ENCODE results near the gene OXNAD1. TPM values are rescaled to one million over a fixed set of nuclear protein-coding genes. Genes with fewer than 3 reads are reported as not detected.

OXNAD1 gene
- total RNA-seq, 1 experiment from 2014 or later = 12.1 TPM

DNA sequence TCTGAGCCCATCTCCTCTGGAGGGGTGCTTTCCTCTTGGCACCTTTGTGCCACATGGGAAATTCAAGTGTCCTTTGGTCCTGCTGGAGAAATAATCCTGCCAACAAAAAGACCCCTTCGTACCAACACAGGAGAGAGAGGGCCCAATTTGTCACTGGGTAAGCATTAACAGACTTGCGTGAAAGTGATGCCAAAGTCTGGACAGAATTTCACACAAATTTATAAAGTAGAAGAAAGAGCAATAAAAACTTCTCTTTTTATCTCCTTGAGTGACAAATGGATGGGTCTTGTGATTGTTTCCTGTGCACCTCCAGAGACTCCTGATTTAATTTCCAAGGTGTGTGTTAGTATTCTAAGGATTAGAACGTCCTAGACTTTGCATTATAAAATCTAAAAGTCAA is 15.1 kb upstream of the OXNAD1 start:
- no peak overlapping the region for H3K27ac ChIP-seq (ENCODE audit: low read depth, low read length)
- H3K9ac ChIP-seq (ENCODE audit: low read length) = no peak overlapping the region
- ChIA-PET RAD21 (ENCODE audit: low non-redundant PET in 1 of 2, low total read pairs in 2 of 2, uncharacterized antibody in 2 of 2, unreplicated experiment in 2 of 2) (no interaction called here), CTCF (no interaction called here), POLR2A (no interaction called here)
- intact Hi-C loops (cut with micrococcal nuclease) = loop anchor here (5.0 kb wide), 1 partner anchor 1048 kb away; no protein-coding TSS in a partner anchor
- H3K4me3 ChIP-seq (replicated peaks in 1 of 2; ENCODE audit: low read depth in 1 of 2, low read length in 2 of 2) = no peak overlapping the region
- no peaks in the 10 kb centered on the region for H3K9me3 ChIP-seq (ENCODE audit: control insufficient read depth in 1 of 2, insufficient read depth in 1 of 2, low read depth in 1 of 2, low read length in 2 of 2)
- H3K79me2 ChIP-seq (ENCODE audit: insufficient read depth, low read length) = no peaks in the 10 kb centered on the region
- BruUV-seq (replicated peaks) = no TSS peak
- H2AFZ ChIP-seq (ENCODE audit: low read depth, low read length, poor library complexity, severe bottlenecking) = no peak overlapping the region
- H4K20me1 ChIP-seq (ENCODE audit: insufficient read depth) = no peaks in the 10 kb centered on the region
- H3K27me3 ChIP-seq (ENCODE audit: insufficient read depth, low read length) = no peaks in the 10 kb centered on the region
- H3K4me1 ChIP-seq (ENCODE audit: control insufficient read depth in 1 of 2, insufficient read depth in 2 of 2, low read length in 2 of 2) = peaks cover 0 to 9% of the 10 kb centered on the region in 2 experiments; a peak in 1 of 4 replicates
- no peak for ATAC-seq
- no peak for TF ChIP-seq EGR1 (IDR thresholded peaks at IDR 0.05; ENCODE audit: low read depth)
- TF ChIP-seq YY1 (IDR thresholded peaks at IDR 0.05; ENCODE audit: extremely low read depth, insufficient replicate concordance, low read depth, low read length) = no peak
- TF ChIP-seq, protein P1, sequence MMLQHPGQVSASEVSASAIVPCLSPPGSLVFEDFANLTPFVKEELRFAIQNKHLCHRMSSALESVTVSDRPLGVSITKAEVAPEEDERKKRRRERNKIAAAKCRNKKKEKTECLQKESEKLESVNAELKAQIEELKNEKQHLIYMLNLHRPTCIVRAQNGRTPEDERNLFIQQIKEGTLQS (IDR thresholded peaks at IDR 0.05) = no peak
- no peak for TF ChIP-seq SP1 (IDR thresholded peaks at IDR 0.05; ENCODE audit: low read depth)
- TF ChIP-seq SRF (IDR thresholded peaks at IDR 0.05; ENCODE audit: low read depth) = no peak
- TF ChIP-seq, protein P2, sequence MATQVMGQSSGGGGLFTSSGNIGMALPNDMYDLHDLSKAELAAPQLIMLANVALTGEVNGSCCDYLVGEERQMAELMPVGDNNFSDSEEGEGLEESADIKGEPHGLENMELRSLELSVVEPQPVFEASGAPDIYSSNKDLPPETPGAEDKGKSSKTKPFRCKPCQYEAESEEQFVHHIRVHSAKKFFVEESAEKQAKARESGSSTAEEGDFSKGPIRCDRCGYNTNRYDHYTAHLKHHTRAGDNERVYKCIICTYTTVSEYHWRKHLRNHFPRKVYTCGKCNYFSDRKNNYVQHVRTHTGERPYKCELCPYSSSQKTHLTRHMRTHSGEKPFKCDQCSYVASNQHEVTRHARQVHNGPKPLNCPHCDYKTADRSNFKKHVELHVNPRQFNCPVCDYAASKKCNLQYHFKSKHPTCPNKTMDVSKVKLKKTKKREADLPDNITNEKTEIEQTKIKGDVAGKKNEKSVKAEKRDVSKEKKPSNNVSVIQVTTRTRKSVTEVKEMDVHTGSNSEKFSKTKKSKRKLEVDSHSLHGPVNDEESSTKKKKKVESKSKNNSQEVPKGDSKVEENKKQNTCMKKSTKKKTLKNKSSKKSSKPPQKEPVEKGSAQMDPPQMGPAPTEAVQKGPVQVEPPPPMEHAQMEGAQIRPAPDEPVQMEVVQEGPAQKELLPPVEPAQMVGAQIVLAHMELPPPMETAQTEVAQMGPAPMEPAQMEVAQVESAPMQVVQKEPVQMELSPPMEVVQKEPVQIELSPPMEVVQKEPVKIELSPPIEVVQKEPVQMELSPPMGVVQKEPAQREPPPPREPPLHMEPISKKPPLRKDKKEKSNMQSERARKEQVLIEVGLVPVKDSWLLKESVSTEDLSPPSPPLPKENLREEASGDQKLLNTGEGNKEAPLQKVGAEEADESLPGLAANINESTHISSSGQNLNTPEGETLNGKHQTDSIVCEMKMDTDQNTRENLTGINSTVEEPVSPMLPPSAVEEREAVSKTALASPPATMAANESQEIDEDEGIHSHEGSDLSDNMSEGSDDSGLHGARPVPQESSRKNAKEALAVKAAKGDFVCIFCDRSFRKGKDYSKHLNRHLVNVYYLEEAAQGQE (IDR thresholded peaks at IDR 0.05; ENCODE audit: low read depth) = no peak
- no peaks in the 10 kb centered on the region for H3K36me3 ChIP-seq (ENCODE audit: control insufficient read depth in 1 of 2, insufficient read depth in 2 of 2, low read length in 2 of 2)
- DNase-seq (ENCODE audit: low read depth, low spot score) = no peak
- no peaks in the 10 kb centered on the region for H3K9me2 ChIP-seq (ENCODE audit: insufficient read depth)
- no peak overlapping the region for H3K4me2 ChIP-seq (ENCODE audit: low read length)

Data from HCT116 (cell line).